ENCODE measurements around the gene MDK. TPM values are rescaled to one million over a fixed set of nuclear protein-coding genes. Genes with fewer than 3 reads are reported as not detected.

Gene MDK
- total RNA-seq, 1 donor: 27.5 TPM

DNA sequence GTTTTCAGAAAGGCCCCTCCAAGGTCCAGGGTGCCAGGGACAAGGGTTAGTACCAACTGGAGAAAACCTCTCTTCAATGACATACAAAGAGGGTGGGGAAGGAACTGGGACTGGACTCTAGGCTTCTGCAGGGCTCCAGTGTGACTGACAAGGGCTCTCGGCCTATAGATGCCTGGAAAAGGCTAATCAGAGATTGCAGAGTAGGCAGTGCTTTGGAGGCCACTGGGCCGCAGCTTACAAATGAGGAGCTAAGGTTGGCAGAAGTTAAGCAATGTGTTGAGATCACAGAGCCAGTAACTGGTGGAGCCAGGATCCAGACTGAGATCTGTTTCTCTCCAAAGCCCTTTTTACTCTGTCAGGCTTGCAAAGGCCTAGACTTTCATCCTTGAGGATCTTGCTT is 41.7 kb upstream of the MDK start:
- Histone ChIP-seq H4K20me1 (ENCODE audit: insufficient read depth, low read length) (no peaks in the 10 kb centered on the region), H3K79me2 (ENCODE audit: insufficient read depth, low read length) (no peaks in the 10 kb centered on the region), H3K4me2 (ENCODE audit: insufficient read depth, low read length) (no peak overlapping the region), H3K4me3 (ENCODE audit: insufficient read depth, low read length) (no peak overlapping the region), H3K27ac (ENCODE audit: low read depth, low read length) (no peak overlapping the region), H3K27me3 (ENCODE audit: insufficient read depth, low read length) (peaks cover 21% of the 10 kb centered on the region), H2AFZ (ENCODE audit: low read length) (no peak overlapping the region), H3K4me1 (ENCODE audit: insufficient read depth, low read length) (peaks cover 2% of the 10 kb centered on the region), H3K36me3 (ENCODE audit: insufficient read depth, low read length) (no peaks in the 10 kb centered on the region), H3K9me3 (ENCODE audit: low read depth, low read length) (no peaks in the 10 kb centered on the region)
- no peak for DNase-seq (ENCODE audit: insufficient read length, low spot score, missing footprints)
- no peak for TF ChIP-seq CTCF (IDR thresholded peaks at IDR 0.05; ENCODE audit: extremely low read depth, low read depth, low read length)

DNA sequence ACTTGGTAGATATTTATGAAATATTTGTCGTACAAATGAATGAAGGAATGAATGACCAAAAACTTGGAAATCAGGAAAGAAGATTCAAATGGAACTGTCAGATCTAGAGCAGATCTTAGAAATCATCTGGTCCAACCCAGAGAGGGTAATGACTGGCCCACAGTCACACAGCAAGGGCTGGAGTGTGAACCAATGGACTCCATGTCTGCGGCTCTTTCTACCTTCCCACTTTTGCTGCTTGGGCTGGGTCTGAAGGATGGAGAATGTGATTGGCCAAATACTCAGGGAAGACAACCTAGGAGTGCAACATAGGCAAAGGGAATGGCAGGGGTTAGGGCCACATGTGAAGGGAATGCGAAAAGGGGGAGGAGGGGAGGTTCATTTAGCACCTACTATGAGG is 40.0 kb upstream of the MDK start:
- Histone ChIP-seq H2AFZ (ENCODE audit: low read length) (no peak overlapping the region), H4K20me1 (ENCODE audit: insufficient read depth, low read length) (no peaks in the 10 kb centered on the region), H3K36me3 (ENCODE audit: insufficient read depth, low read length) (no peaks in the 10 kb centered on the region), H3K9me3 (ENCODE audit: low read depth, low read length) (no peaks in the 10 kb centered on the region), H3K79me2 (ENCODE audit: insufficient read depth, low read length) (no peaks in the 10 kb centered on the region), H3K27ac (ENCODE audit: low read depth, low read length) (no peak overlapping the region), H3K4me3 (ENCODE audit: insufficient read depth, low read length) (no peak overlapping the region), H3K4me1 (ENCODE audit: insufficient read depth, low read length) (no peaks in the 10 kb centered on the region), H3K4me2 (ENCODE audit: insufficient read depth, low read length) (no peak overlapping the region), H3K27me3 (ENCODE audit: insufficient read depth, low read length) (peaks cover 20% of the 10 kb centered on the region)
- no peak for TF ChIP-seq CTCF (IDR thresholded peaks at IDR 0.05; ENCODE audit: extremely low read depth, low read depth, low read length)
- DNase-seq (ENCODE audit: insufficient read length, low spot score, missing footprints): peak; percentile 34

DNA sequence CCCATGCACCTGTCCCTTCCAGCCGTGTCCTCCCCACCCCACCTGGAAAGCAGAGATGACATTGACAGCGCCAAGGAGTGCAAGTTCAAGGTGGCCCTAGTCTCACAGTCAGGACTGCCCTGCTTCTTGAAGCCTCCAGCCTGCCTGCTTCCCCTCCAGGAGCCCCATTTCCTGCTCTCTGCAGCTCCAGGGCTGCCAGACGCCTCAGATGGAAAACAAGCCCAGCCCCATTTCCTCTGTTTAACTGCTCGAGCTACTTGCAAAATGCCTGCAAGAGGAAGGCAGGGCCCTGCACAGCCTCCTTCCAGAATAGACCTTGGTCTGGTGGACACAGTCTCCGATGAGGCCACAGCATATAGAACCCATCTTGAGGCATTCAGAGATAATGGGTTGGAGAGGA is 39.2 kb upstream of the MDK start:
- peak; percentile 53 for DNase-seq (ENCODE audit: insufficient read length, low spot score, missing footprints)
- no peaks in the 10 kb centered on the region for H3K9me3 ChIP-seq (ENCODE audit: low read depth, low read length)
- H3K27me3 ChIP-seq (ENCODE audit: insufficient read depth, low read length): peaks cover 20% of the 10 kb centered on the region
- H3K4me1 ChIP-seq (ENCODE audit: insufficient read depth, low read length): no peaks in the 10 kb centered on the region
- no peaks in the 10 kb centered on the region for H4K20me1 ChIP-seq (ENCODE audit: insufficient read depth, low read length)
- H3K4me2 ChIP-seq (ENCODE audit: insufficient read depth, low read length): no peak overlapping the region
- H2AFZ ChIP-seq (ENCODE audit: low read length): no peak overlapping the region
- no peaks in the 10 kb centered on the region for H3K79me2 ChIP-seq (ENCODE audit: insufficient read depth, low read length)
- no peak overlapping the region for H3K27ac ChIP-seq (ENCODE audit: low read depth, low read length)
- no peaks in the 10 kb centered on the region for H3K36me3 ChIP-seq (ENCODE audit: insufficient read depth, low read length)
- no peak for TF ChIP-seq CTCF (IDR thresholded peaks at IDR 0.05; ENCODE audit: extremely low read depth, low read depth, low read length)
- no peak overlapping the region for H3K4me3 ChIP-seq (ENCODE audit: insufficient read depth, low read length)

GRCh38 chr11:46343520-46343919 is 37.9 kb upstream of the MDK start:
- DNase-seq (ENCODE audit: insufficient read length, low spot score, missing footprints): no peak
- H3K4me3 ChIP-seq (ENCODE audit: insufficient read depth, low read length): no peak overlapping the region
- no peak overlapping the region for H2AFZ ChIP-seq (ENCODE audit: low read length)
- no peak for TF ChIP-seq CTCF (IDR thresholded peaks at IDR 0.05; ENCODE audit: extremely low read depth, low read depth, low read length)
- H3K4me1 ChIP-seq (ENCODE audit: insufficient read depth, low read length): peaks cover 5% of the 10 kb centered on the region
- H4K20me1 ChIP-seq (ENCODE audit: insufficient read depth, low read length): peaks cover 6% of the 10 kb centered on the region
- H3K4me2 ChIP-seq (ENCODE audit: insufficient read depth, low read length): no peak overlapping the region
- H3K79me2 ChIP-seq (ENCODE audit: insufficient read depth, low read length): peaks cover 10% of the 10 kb centered on the region
- H3K36me3 ChIP-seq (ENCODE audit: insufficient read depth, low read length): no peaks in the 10 kb centered on the region
- H3K27me3 ChIP-seq (ENCODE audit: insufficient read depth, low read length): peaks cover 18% of the 10 kb centered on the region
- H3K9me3 ChIP-seq (ENCODE audit: low read depth, low read length): no peaks in the 10 kb centered on the region
- no peak overlapping the region for H3K27ac ChIP-seq (ENCODE audit: low read depth, low read length)
